Measurements from ENCODE around the gene PCDHGA8.
"Not testable (repeated sequence)": the region's sequence is repeated elsewhere in the genome, so short reads cannot be mapped to it uniquely, and the experiment has no call there.

- not testable (repeated sequence) for TF ChIP-seq POLR2A (IDR thresholded peaks at IDR 0.05; ENCODE audit: low read length); GATA1 (IDR thresholded peaks at IDR 0.05; ENCODE audit: low read depth, low read length)
Measured at GRCh38 chr5:141415275-141415618, 22.8 kb downstream of the PCDHGA8 start.

Data from erythroblast (primary cell).